Omental fat pad (tissue), 4 donors: ENCODE data around the gene CNTN2. TPM values are rescaled to one million over a fixed set of nuclear protein-coding genes. Genes with fewer than 3 reads are reported as not detected.

Experiments used
- ATAC-seq: fragments of 150-250 bp; one replicate; pipeline ENCODE4 v1.9.1; 2016; ENCODE audit warnings: mild to moderate bottlenecking, moderate library complexity; ENCODE audit not compliant: low FRiP score
- DNase-seq: peaks from one replicate; pipeline ENCODE4 v3.0.0-alpha.2; 2019; ENCODE audit warnings: low spot score
- CTCF ChIP-seq, 3 donors: fragments of 450-650 bp; IDR thresholded peaks; one replicate each; pipeline ENCODE4 v1.5.1; 2016 to 2017; ENCODE audit warnings: antibody characterized with exemption in 3 of 3, mild to moderate bottlenecking in 3 of 3, moderate library complexity in 2 of 3
- total RNA-seq, 4 donors: library from RNA; depleted of rRNA; stranded (reverse); fragments of >200 nt; gene quantifications; one replicate each; pipeline ENCODE4 v1.1.0, GENCODE V29; 2016

Gene CNTN2
- total RNA-seq, 4 donors from 2014 or later: 0.47 TPM; not detected in 3

- TF ChIP-seq CTCF (IDR thresholded peaks at IDR 0.05): no peak
- DNase-seq: no peak
- no peak for ATAC-seq
These were observed 41.3 kb downstream of the CNTN2 start, which contains the start of gene TMEM81 for GRCh38 chr1:205084360-205084759. TMEM81 (minus strand) TSS chr1:205084460; CDS start chr1:205084320, 140 bp downstream.

GRCh38 chr1:205088341-205088740 is 45.3 kb downstream of the CNTN2 start:
- TF ChIP-seq CTCF (IDR thresholded peaks at IDR 0.05): no peak
- ATAC-seq: no peak

GRCh38 chr1:205091043-205091740 is 48.2 kb downstream of the CNTN2 start:
- DNase-seq: no peak
- no peak for TF ChIP-seq CTCF (IDR thresholded peaks at IDR 0.05)
- ATAC-seq: peak; percentile 41

More at GRCh38 chr1:205088341-205088740, 45.3 kb downstream of the CNTN2 start:
- no peak for DNase-seq

DNA sequence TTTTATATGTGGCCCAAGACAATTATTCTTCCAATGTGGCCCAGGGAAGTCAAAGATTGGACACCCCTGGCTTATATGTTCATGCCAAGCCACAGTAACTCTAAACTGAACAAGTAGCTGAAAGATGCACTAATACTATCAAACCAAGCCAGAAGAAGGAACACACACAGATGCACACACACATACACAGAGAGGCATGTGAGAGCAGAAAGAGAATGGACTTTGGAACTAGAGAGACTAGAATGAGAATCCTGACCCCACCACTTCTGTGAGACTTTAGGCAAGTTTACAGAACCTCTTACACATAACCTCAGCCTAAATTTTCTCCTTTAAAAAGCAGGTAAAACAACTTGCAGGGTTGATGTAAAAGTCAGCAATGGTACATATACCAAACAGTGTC is 52.4 kb downstream of the CNTN2 start:
- no peak for TF ChIP-seq CTCF (IDR thresholded peaks at IDR 0.05)
- DNase-seq: no peak
- ATAC-seq: no peak

DNA sequence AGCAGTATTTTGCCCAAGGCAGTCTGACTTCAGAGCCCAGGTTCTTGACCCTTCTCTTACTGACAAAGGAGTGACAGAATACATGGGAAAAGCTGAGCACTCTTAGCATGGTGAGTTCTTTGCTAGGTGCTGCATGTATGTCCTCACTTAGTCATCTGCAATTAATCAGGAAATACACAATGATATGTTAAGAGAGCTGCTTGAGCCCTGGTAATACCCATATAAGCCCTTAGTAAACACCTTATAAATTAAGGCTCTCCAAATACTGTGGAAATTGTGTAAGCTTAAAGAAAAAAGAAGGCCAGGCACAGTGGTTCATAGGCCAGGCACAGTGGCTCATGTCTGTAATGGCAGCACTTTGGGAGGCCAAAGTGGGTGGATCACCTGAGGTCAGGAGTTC is 55.2 kb downstream of the CNTN2 start:
- TF ChIP-seq CTCF (IDR thresholded peaks at IDR 0.05): no peak
- DNase-seq: no peak
- no peak for ATAC-seq

GRCh38 chr1:205102404-205102803 is 59.4 kb downstream of the CNTN2 start:
- DNase-seq (no peak), ATAC-seq (no peak)
- no peak for TF ChIP-seq CTCF (IDR thresholded peaks at IDR 0.05)

DNA sequence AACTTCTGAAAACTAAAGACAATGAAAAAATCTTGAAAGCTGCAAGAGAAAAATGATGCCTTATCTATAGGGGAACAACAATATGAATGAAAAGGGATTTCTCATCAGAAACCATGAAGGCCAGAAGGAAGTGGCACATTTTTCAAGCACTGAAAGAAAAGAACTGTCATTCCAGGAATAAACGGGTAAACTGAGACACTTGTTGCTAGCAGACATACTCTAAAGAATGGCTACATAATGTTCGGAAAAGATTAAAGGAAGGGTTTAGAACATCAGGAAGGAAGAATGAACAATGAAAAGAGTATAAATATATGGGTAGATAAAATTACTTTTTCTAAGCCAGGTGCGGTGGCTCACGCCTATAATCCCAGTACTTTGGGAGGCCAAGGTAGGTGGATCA is 64.3 kb downstream of the CNTN2 start:
- DNase-seq (no peak), ATAC-seq (no peak)
- no peak for TF ChIP-seq CTCF (IDR thresholded peaks at IDR 0.05)
